Glomerular endothelial cell (primary cell): Measurements from ENCODE around the gene RTTN. TPM values are rescaled to one million over a fixed set of nuclear protein-coding genes. Genes with fewer than 3 reads are reported as not detected.

Experiments used
- DNase-seq: peaks from one replicate; pipeline ENCODE4 v3.0.0-alpha.2; 2011; ENCODE audit warnings: low read depth, low spot score; ENCODE audit errors: extremely low read depth
- total RNA-seq: library from RNA; depleted of rRNA; stranded (reverse); fragments of >200 nt; gene quantifications from 2 replicates; pipeline ENCODE4 v1.2.3, GENCODE V29; 2015

Gene RTTN
- total RNA-seq, 1 donor from 2014 or later: 8.9 TPM

GRCh38 chr18:70158992-70159717, 46.3 kb downstream of the RTTN start:
- DNase-seq: no peak

- no peak for DNase-seq
Observed at GRCh38 chr18:70156886-70157285, 48.6 kb downstream of the RTTN start.

GRCh38 chr18:70154591-70155194, 50.8 kb downstream of the RTTN start:
- no peak for DNase-seq

GRCh38 chr18:70151614-70152013, 53.9 kb downstream of the RTTN start:
- no peak for DNase-seq

GRCh38 chr18:70149616-70150301, 55.7 kb downstream of the RTTN start:
- DNase-seq: no peak

- DNase-seq: no peak
Observed at GRCh38 chr18:70149156-70149555, 56.3 kb downstream of the RTTN start.

GRCh38 chr18:70148039-70148938, 57.2 kb downstream of the RTTN start:
- DNase-seq: no peak

GRCh38 chr18:70146174-70146573, 59.3 kb downstream of the RTTN start:
- no peak for DNase-seq

- DNase-seq: no peak
Observed at GRCh38 chr18:70142001-70142400, 63.5 kb downstream of the RTTN start.

- no peak for DNase-seq
Observed at GRCh38 chr18:70139138-70139537, 66.3 kb downstream of the RTTN start.

GRCh38 chr18:70135604-70136003, 69.9 kb downstream of the RTTN start:
- DNase-seq: no peak

GRCh38 chr18:70132999-70133398, 72.5 kb downstream of the RTTN start:
- DNase-seq: peak; percentile 12

GRCh38 chr18:70128271-70128670, 77.2 kb downstream of the RTTN start:
- no peak for DNase-seq

GRCh38 chr18:70127359-70127758, 78.1 kb downstream of the RTTN start:
- no peak for DNase-seq

- DNase-seq: no peak
Observed at GRCh38 chr18:70126832-70127231, 78.7 kb downstream of the RTTN start.

- DNase-seq: no peak
Observed at GRCh38 chr18:70124139-70124538, 81.3 kb downstream of the RTTN start.

GRCh38 chr18:70121842-70122241, 83.6 kb downstream of the RTTN start:
- no peak for DNase-seq

GRCh38 chr18:70116949-70117348, 88.5 kb downstream of the RTTN start:
- DNase-seq: no peak

GRCh38 chr18:70113511-70113910, 92.0 kb downstream of the RTTN start:
- no peak for DNase-seq

- no peak for DNase-seq
Observed at GRCh38 chr18:70110678-70111077, 94.8 kb downstream of the RTTN start.

- no peak for DNase-seq
Observed at GRCh38 chr18:70107091-70107490, 98.4 kb downstream of the RTTN start.
